GM21825 (cell line): Measurements from ENCODE around the gene IKZF1.

Experiments
- ATAC-seq: cut with Tn5 transposase; IDR thresholded peaks from one replicate; pipeline ENCODE4 v1.9.1; 2021; ENCODE audit warnings: mild to moderate bottlenecking, moderate library complexity; ENCODE audit not compliant: unreplicated experiment

Gene IKZF1

DNA sequence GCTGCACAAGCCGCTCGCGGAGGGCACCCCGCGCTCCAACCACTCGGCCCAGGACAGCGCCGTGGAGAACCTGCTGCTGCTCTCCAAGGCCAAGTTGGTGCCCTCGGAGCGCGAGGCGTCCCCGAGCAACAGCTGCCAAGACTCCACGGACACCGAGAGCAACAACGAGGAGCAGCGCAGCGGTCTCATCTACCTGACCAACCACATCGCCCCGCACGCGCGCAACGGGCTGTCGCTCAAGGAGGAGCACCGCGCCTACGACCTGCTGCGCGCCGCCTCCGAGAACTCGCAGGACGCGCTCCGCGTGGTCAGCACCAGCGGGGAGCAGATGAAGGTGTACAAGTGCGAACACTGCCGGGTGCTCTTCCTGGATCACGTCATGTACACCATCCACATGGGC, 95.6 kb downstream of the IKZF1 start:
- no peak for ATAC-seq

DNA sequence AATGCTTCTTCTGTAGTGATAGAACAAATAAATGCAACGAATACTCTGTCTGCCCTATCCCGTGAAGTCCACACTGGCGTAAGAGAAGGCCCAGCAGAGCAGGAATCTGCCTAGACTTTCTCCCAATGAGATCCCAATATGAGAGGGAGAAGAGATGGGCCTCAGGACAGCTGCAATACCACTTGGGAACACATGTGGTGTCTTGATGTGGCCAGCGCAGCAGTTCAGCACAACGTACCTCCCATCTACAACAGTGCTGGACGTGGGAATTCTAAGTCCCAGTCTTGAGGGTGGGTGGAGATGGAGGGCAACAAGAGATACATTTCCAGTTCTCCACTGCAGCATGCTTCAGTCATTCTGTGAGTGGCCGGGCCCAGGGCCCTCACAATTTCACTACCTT, 99.9 kb downstream of the IKZF1 start:
- no peak for ATAC-seq

DNA sequence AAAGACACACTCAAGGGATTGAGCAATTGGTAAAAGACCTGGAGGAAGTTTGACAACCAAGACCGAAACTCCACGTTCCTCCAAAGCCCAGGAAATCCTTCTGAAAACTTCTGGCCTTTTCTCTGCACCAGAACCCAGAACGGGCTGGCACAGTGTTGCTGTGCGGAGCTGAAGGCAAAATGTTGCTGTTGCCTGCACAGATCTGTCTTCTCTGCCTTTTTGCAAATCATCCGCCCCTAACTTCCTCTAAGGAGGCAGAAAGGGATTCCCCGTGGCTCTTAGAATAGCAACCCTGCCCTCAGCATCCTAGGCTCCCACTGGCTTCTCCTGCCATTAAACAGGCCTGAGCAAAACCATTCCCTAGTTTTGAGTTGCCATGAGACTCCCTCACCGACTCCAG, 100.7 kb downstream of the IKZF1 start:
- no peak for ATAC-seq

DNA sequence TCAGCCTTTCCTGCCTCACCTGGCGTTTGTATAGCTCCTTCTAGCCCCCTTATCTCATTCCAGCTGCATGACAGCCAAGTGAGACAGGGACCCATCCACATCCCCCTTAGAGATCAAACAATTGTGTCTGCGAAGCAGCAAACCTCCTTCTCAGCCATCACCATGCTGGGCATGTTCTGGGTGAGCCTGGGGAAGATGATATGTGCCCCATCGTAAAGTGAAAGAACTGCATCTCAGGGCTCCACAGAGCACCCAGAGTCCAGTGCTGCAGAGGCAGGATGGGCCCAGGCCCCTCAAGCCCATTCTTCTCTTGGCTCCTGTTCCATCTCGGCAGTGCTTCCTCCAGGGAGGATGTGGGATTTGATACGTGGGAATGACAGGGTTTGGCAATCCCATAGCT, 102.4 kb downstream of the IKZF1 start:
- ATAC-seq: no peak

DNA sequence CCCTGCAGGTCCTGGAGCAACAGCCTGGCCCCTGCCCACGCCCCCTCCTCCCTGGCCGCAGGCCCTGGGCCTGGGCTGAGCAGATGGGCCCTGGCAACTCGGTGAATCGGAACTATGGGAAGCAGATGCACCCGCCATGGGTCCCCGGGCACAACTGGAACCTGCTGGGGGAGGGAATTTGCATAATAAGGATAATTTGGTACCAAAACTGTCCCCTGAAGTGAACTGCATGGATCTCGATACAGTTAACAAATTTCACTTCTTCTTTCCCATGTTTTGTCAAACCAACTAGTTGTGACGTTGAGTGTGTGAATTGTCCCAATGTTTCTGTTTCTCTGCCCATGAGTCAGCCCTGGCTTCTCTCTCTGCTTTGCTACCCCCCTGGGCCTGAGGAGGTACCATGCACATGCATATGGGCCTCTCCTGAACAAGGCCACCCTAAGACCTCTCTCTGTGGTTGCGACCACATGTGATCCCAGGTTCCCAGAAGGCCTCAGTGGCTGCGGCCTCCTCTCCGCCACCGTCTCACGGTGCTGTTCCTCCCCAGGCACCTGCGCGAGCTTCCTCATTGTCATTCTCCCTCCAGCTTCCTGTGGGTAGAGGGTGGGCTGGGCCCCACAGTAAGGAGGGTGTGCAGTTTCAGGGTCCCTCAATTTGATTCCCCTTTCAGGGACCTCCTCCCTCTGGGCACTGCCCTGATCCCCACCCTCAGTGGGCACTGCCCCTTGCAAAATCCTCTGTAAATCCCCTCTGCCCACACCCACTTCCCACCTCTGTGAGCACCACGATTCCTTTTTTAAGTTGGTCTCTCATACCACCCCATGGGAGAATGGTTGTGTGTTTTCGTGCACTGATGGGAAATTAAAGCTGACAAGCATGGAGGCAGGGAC, 105.6 kb downstream of the IKZF1 start:
- peak; percentile 62 for ATAC-seq

DNA sequence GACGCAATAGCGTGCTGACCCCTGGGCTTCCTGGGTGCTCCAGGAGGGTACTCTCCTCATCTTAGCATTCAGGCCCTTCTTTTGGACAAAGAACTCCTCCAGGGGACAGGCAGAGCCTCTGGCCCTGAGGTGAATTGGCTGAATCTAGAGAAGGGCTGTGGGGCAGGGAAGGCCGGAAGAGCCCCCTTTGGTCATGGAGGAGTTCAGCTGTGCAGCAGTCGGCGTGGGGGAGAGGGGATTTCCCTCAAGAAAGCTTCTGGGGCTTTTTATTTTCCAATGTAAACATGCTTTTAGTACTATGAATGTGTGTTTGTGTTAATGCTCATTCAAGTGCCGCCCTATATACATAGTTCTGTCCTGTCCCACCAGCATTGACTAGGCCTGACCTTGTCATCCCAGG, 106.8 kb downstream of the IKZF1 start:
- no peak for ATAC-seq

DNA sequence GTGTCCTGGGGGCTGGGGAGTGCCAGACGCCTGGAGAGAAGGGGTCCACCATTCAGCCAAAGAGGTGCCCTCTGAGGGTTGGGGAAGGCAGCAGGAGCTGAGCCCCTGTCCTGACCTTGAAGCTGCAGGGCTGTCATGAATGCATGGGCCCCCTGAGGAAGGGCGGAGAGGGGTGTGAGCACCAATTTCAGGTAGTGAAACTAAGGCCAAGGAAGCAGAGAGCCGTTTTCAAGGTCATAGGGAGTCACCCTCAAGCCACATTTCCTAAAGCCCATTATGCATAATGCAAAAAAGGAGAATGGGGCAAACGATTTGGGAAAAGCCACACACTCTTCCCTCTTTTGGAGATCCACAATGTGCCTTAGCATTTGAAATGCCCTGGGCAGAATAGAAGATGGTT, 108.5 kb downstream of the IKZF1 start:
- ATAC-seq: no peak

DNA sequence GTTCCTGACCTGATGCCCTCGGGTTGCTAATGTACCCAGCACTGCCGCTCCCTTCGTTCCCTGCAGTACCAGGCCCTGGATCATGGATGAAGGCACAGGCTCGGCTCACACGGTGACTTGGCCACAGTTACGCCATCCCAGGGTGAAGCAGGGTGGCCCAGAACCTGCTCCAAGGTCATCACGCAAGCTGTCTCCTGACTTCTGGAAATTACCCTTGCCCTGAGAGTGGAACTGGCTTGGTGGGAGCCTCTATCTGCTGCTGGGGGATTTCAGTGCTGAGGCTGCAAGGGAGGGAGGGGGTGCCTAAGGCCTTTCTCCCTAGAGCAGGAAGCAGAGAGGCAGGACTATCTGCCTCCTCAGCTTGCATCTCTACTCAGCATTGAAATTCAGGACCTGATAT, 109.0 kb downstream of the IKZF1 start:
- no peak for ATAC-seq

DNA sequence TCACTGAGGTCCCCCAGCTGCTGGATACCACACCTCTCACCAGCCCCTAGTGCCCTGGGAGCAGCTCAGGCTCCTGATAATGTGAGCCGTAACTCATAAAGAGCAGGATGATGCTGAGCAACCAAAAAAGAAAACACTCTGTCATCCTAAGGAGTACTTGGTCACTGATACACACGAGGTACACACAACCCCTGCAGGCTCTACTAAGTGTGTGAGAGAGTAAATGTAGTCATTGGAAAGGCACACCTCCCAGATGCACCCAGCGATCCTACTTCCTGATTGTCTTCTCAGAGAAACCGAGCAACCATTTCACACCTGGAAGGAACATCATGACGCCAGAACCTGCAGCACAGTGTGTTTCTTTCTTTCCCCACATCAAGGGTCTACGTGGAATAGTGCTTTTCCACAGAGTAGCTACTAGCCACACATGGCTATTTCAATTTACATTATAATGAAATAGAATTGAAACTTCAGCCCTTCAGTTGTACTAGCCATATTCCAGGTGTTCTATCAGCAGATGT, 111.4 kb downstream of the IKZF1 start:
- no peak for ATAC-seq

DNA sequence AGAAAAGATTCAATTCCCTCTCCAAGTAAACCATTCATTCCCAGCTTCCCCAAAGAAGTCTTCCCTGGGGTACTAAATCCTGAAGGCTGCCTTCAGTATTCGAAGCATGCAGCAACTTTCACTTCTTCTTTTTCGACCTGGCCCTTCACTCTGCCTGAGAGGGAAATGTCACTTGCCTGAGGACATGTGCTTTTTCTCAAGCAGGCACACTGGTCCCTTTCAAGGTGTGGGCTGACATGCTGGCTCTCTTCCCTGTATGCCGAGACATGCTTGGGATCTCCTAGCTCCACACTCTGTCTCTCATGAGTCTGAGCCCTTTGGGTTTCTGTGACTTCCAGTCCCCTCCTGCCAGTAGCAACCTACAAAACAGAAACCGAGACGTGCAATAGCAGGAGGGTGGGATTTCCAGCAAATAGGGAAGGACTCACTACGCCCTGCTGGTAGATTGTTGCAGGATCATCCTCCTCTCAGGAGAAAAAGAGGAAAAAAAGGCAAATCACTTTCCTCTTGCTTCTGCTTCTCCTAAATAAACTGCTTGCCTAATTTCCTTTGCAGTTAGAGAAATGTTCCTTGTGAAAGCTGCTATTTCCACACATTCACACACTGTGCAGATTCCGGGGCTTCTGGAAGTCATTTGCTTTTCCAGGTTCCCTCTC, 112.1 kb downstream of the IKZF1 start:
- peak; percentile 67 for ATAC-seq

DNA sequence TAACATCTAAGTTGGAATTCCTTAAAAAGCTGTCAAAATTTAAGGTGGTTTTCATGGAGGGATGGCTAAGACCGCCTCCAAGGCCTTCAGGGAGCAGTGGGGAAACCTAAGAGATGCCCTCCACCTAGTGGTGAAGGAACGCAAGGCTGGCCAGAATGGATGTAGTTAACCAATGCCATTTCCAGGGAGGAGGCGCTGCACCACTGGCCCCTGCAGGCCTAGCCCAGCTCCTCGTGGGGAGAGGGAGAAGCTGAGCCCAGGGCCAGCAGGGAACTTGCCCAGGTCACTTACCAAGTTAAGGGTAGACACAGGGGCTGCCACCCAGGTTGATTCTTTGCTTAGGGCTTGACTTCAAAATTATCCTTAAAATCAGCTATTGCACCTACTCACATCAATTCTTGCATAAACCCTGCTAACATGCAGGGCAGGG, 113.6 kb downstream of the IKZF1 start:
- ATAC-seq: peak; percentile 81

DNA sequence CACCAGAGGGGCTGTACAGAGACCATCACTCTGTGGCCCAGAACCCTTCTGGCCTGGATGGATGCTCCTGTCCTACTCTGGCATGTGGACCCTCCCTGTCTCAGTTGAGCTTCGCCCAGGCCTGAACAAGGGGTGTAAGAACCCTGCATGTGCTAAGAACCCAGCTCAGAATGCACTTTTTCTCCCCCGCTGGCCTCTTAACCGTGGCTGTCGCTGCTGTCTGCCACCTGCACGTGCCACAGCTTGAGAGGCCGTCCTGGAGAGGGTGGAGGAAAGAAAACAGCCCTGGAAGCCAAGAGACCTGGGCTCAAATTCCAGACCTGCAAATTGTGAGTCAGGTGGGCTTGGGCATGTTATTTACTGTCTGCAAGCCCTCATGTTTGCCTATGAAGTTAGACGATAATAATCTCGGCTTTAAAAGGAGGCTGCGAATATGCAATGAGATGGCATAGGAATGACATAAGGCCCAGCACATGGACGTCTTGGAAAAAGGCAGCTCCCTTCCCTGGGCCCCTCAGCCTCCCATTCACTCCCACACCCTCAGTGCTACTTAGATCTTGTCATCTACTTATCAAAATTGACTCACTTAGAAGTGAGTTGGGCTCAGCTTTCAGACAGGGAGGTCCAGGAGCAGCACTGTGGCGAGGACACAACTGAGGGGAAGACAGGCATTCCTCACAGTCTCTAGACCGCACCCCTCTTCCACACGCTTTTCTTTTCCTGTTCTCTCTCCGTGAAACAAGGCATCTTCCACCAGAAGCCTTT, 114.2 kb downstream of the IKZF1 start:
- ATAC-seq: no peak

DNA sequence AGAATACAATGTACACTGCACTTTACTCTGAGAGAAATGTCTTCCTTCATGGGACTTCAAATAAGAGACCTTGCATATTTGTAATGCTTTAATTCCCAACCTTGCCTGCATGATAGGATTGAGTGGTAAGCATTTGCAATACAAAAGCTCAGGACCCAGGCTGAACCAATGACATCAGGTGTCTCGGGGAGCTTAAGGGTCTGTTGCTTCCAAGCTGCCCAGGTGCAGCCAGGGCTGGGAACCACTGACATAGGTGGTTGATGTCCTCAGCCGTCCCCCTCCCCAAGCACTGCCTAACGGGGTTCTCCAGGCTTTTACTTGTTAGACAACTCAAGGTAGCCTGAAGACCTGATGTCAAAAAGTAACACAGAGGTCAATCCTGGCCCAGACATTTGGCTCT, 116.5 kb downstream of the IKZF1 start:
- no peak for ATAC-seq

DNA sequence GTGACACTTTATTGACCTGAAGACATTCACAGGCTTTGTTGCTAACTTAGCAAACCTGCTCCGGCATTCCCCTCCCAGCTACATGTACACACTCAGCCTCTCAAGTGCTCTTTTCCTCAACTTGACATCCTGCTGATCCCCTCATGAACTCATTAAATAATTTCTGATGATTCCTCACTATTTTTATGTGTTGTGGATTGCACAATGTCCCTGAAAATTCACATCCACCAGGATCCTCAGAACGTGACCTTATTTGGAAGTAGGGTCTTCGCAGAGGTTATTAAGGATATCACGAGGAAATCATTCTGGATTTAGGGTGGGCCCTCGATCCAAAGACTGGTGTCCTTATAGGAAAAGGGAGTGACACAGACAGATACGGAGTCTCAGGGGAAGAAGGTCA, 118.3 kb downstream of the IKZF1 start:
- ATAC-seq: no peak

DNA sequence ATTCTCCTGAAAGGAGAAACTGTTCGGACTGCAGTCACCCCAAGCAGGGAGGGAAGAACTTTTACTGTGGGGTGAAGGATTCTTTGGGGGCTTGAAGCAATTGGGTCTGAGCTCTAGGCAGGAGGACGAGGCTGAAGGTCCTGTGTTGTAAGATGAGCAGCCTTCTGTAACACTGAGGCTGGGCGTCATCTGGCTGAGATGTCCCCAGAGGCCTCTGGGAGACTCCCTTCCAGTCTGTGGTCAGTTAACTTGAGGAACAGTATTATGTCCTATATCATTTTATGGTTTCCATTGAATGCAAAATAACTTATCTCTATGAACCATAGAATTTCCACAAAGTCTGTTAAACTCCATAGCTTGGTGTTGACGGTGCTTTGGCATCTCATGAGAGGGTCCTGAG, 119.3 kb downstream of the IKZF1 start:
- ATAC-seq: no peak

DNA sequence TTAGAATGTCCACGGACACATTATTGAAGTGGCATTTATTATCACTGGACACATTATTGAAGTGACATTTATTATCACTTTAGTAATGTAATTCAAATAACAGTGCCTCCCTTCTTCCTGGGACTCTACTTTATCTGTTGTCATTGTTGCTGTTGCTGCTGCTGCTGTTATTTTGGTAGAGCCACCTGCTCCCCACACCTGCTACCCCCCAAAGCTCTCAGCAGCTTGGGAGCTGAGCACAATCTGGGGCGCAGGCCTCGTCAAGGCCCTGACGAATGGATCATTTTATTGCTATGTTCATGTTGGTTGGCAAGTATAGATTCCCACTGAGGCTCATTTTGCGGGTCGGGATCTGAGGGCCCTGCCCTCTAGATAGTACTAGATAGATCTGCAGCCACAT, 120.8 kb downstream of the IKZF1 start:
- ATAC-seq: no peak

DNA sequence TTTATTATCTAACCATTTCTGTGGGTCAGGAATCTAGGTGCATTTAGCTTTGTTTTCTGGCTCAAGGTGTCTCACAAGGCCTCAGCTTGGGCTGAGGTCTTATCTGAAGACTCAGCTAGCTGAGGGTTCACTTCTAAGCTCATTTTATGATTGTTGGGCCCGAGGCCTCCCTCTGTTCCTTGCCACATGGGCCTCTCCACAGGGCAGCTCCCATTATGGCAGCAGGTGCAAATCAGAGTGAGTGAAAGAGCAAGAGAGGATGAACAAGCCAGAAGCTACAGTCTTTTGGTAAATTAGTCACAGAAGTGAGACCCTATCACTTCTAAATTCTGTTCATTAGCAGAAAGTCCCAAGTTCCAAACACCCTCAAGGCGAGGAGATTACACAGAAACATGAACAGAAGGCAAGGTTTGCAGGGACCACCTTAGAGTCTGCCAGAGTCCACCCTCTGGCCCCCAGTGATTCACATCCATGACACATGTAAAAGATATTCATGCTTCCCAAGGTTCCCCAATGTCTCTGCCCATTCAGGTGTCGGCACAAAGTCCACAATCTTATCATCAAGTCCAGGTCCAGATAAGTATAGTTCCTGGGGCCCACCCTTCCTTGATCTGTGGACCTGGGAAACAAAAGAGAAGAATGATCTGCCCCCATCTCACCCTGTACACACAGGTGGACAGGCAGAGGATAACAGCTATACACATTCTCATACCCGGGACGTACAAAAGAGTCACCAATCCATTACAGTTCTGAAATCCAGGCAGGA, 121.9 kb downstream of the IKZF1 start:
- ATAC-seq: no peak

DNA sequence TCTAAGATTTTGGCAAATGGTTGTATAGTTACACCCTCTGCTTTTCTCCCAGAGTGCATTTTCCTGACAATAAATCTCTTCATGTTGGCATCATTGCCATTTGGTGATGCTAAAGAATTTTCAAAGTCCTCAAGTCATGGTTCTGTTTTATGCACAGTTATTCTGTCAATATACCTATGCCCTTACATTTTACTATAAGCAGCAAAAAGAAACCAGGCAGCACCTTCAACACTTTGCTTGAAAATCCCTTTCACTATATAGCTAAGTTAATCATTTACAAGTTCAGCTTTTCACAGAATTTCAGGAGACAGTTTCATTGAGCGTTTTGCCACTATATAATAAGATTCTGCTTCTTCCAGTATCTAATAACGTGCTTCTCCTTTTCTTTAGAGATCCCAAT, 123.0 kb downstream of the IKZF1 start:
- no peak for ATAC-seq

DNA sequence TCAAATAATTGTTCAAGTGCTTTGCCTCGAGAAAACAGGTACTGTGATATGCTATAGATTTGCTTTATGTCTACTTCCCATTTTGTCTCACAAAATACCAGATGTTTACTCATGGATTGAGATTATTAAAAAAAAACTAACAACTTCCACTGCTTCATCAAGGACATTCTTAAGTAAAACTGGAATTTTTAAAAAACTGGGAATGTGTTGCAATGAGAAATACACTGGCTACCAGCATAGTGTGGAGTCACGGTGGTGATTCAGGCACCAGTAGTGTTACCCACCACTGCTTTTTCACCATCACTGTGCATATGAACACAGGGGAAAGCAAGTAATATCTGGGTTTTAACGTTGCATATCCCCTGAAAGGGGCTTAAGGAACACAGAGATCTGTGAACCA, 124.4 kb downstream of the IKZF1 start:
- no peak for ATAC-seq

DNA sequence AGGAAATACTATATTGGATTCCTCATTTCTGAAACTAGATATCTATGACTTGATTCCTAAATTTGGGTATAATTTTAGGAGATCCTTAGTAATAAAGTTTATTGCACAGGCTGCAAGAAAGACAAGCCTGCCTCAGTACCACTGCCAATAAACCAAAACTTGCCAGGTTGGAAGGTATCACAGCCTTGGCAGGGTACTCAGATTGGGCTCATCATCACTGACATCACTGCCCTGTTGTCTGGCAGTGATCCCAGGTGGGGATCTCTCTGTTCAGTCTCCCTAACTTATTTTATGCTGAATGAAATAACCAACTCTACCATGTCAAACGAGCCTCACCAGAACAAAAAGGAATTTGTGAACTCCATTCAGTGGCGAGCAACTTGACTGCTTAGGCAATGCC, 126.8 kb downstream of the IKZF1 start:
- no peak for ATAC-seq
